GM12874 (cell line): ENCODE data around the gene SRSF3.

Experiments used
- CTCF ChIP-seq: IDR thresholded peaks from 2 replicates; pipeline ENCODE4 v1.5.1; 2011; ENCODE audit warnings: low read depth, mild to moderate bottlenecking, control low read depth, low read length, moderate library complexity; ENCODE audit not compliant: insufficient read depth

SRSF3 gene

GRCh38 chr6:36550473-36551000 lies 43.6 kb upstream of the SRSF3 start:
- TF ChIP-seq CTCF = no peak

- TF ChIP-seq CTCF = no peak
These were observed 38.4 kb upstream of the SRSF3 start for GRCh38 chr6:36555750-36556252.

GRCh38 chr6:36556281-36556680 lies 37.9 kb upstream of the SRSF3 start:
- no peak for TF ChIP-seq CTCF

- no peak for TF ChIP-seq CTCF
These were observed 35.0 kb upstream of the SRSF3 start for GRCh38 chr6:36559011-36559793.

GRCh38 chr6:36560822-36561221 lies 33.3 kb upstream of the SRSF3 start:
- no peak for TF ChIP-seq CTCF

GRCh38 chr6:36563237-36563927 lies 30.8 kb upstream of the SRSF3 start:
- TF ChIP-seq CTCF = no peak

- no peak for TF ChIP-seq CTCF
These were observed 30.3 kb upstream of the SRSF3 start for GRCh38 chr6:36563928-36564284.
